Amygdala (tissue), 56 donors: ENCODE results near the gene CD46.

Experiments
- DNase-seq, 56 donors: peaks; one replicate each; lab custom pipeline; 2025; lab: John Stamatoyannopoulos, UW

The CD46 gene

GRCh38 chr1:207841901-207842300 is 90.0 kb downstream of the CD46 start:
- DNase-seq: no peak

- DNase-seq: no peak
These were observed 90.7 kb downstream of the CD46 start for GRCh38 chr1:207842506-207842905.

- no peak for DNase-seq
These were observed 92.5 kb downstream of the CD46 start for GRCh38 chr1:207844371-207844770.
